Fibroblast of villous mesenchyme (primary cell): ENCODE measurements around the gene FAM20A. TPM values are rescaled to one million over a fixed set of nuclear protein-coding genes. Genes with fewer than 3 reads are reported as not detected.

Source experiments
- DNase-seq: peaks from one replicate; pipeline ENCODE4 v3.0.0-alpha.2; 2010; ENCODE audit warnings: low read depth
- H3K4me3 ChIP-seq: 2 replicates; pipeline ENCODE4 v1.5.1; 2011; ENCODE audit warnings: low read depth, mild to moderate bottlenecking, low read length
- total RNA-seq: library from RNA; depleted of rRNA; stranded (reverse); fragments of >200 nt; gene quantifications from 2 replicates; pipeline ENCODE4 v1.2.3, GENCODE V29; 2012
- TF ChIP-seq, protein P1 (sequence below): IDR thresholded peaks from 2 replicates; pipeline ENCODE4 v1.5.1; 2012; ENCODE audit warnings: low read depth, mild to moderate bottlenecking, low read length; ENCODE audit not compliant: insufficient read depth

FAM20A gene
- total RNA-seq, 1 donor: 2.2 TPM

DNA sequence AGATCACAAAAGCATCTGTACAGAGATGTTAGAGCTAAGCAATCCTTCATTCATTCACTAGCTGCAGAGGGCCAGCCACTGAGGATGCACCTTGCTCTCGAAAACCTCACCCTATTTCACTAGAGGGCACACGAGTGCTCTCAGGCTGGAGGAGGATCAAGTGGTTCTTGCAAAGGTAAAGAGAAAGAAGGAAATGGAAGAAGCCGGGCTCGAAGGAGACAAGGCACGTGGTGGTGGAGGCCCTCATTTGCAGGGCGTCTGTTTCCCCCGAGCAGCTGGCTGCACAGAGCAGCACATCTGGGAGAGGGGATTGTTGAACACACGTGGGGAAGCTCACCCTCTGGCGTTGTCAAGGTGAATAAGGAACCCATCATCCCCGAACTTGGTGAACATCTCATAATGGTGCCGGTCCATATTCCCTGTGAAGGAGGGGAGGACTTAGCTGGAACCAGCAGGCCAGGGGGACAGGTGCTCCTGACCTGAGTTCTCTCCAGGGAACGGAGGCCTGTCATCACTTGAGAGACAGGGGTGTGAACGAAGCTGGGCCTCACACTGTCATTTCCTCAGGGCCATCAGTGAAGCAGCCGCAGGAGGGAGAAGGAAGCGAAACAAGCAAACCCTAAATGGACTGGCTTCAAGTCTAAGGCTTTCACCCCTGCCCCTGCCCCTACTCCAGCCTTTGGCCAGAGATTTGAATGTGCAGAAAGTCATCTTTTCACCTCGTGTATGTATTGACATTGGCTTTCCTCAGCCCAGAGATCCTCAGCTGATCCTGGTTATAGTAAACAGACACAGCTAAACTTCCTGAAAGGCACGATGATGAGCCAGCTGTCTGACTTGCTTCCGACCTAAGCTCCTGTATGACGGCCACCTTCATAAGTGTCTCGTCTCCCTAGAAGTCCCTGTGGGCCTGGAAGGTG lies 61.4 kb downstream of the FAM20A start:
- DNase-seq: peak; percentile 52
- TF ChIP-seq, protein P1, sequence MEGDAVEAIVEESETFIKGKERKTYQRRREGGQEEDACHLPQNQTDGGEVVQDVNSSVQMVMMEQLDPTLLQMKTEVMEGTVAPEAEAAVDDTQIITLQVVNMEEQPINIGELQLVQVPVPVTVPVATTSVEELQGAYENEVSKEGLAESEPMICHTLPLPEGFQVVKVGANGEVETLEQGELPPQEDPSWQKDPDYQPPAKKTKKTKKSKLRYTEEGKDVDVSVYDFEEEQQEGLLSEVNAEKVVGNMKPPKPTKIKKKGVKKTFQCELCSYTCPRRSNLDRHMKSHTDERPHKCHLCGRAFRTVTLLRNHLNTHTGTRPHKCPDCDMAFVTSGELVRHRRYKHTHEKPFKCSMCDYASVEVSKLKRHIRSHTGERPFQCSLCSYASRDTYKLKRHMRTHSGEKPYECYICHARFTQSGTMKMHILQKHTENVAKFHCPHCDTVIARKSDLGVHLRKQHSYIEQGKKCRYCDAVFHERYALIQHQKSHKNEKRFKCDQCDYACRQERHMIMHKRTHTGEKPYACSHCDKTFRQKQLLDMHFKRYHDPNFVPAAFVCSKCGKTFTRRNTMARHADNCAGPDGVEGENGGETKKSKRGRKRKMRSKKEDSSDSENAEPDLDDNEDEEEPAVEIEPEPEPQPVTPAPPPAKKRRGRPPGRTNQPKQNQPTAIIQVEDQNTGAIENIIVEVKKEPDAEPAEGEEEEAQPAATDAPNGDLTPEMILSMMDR: peak; percentile 50
- no peak overlapping the region for H3K4me3 ChIP-seq

DNA sequence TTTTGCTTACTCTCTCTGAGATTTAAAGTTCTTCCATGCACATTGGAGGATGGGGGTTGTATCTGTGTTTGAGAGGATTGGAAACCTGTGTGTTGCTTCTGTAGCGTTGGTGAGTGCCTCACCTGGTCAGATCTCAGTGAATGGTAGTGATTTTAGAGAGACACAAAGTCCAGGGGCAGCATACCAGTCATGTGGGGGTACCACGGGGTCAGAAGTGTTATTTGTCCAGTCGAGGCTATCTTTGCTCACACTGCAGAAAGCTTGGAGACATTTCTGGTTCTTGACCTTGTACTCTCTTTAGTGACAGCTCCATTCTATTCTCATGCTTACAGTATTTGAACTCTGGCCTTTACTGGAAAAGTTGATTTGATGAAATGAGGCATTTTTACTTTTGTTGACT lies 65.2 kb downstream of the FAM20A start:
- TF ChIP-seq, protein P1: no peak
- no peak for DNase-seq
- no peak overlapping the region for H3K4me3 ChIP-seq

DNA sequence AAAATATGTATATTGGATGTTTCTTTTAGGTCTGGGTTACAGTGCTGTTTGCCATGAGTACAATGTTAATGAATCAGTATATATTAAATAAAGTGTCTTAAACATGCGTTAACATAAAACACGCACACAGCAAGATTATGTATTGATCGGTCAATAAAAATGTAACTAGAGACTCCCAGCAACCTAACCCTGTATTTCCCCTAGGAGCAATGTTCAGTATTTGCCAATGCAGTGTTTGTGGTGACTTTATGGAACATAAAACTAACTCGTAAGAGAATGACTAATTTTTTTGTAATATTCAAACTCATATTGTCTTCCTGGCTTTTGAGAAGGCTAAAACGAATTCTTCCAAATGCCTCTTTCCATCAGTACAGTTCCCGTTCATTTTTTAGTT lies 66.5 kb downstream of the FAM20A start:
- no peak for DNase-seq
- H3K4me3 ChIP-seq: no peak overlapping the region
- TF ChIP-seq, protein P1: no peak

DNA sequence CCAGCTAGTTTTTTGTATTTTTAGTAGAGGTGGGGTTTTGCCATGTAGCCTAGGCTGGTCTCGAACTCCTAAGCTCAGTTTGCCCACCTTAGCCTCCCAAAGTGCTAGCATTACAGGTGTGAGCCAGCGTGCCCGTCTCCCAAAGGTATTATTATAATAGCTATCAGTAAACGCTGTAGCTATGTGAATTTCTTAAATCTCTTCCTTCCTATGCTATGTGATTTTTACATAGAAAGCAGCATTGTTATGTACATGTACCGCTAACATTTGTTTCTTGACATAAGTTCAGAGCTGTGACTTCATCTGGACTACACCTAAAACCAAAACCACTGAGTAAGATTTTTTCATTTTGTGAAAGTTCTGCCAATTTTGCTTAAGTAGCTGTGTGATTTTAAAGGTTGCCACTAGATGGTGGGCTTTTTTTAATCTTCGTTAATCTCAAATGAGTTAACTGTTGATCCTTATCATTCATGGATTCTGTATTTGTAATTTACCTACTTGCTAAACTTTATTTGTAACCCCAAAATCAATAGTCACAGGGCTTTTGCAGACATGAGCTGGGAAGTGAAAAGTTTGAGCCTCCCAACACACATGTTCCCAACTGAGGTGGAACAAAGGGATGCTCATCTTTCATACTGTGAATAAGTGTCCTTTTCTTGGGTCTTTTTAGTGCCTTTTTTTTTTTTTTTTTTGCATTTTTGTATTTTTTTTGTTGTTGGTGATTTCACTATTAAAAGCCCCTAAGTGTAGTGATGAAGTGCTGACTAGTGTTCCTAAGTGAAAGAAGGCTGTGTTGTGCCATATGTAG lies 67.1 kb downstream of the FAM20A start:
- TF ChIP-seq, protein P1: peak; percentile 51
- H3K4me3 ChIP-seq: no peak overlapping the region
- peak; percentile 64 for DNase-seq

DNA sequence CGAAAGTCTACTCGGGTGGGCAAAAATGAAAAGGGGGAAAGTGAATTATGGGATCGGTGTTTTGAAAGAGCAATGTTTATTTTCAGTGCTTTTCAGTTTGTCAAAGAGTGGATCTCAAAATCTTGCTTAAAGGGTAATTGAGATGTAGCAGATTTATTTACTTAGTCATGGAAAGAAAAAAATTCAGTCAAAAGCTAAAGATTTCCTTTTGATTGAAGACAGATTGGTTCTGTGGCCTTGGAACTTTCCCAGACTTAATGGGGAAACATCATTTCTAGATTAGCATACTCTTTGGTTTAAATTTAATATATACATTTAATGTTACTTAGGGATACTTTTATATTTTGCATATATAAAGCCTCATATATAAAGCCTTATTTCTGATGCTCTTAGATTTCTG lies 68.3 kb downstream of the FAM20A start:
- TF ChIP-seq, protein P1: no peak
- H3K4me3 ChIP-seq: no peak overlapping the region
- no peak for DNase-seq

DNA sequence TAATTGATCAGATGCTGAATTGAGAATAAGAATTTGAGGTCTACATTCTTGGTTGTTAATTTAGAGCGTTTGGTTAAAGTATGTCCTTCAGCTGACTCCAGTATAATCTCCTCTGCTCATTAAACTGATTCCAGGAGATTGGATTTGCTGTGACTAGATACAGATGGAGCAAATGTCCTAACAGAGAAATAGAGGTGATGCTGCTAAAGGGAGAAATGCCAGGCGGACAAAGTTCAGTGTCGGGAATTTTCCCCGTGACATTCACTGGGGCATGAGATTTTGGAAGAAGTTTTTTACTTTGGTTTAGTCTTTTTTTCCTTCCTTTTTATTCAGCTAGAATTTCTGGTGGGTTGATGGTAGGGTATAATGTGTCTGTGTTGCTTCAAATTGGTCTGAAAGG lies 69.9 kb downstream of the FAM20A start:
- DNase-seq: no peak
- no peak overlapping the region for H3K4me3 ChIP-seq
- TF ChIP-seq, protein P1: no peak
